Activated T-cell treated with anti-CD3 and anti-CD28 coated beads, Interleukin-2, amount 50 U/mL, for 48 hours (primary cell): ENCODE results near the gene PTGER1.
A peak's percentile ranks its signal among the peaks of the same experiment; 100 is the strongest.

Source experiments
- DNase-seq, 2 experiments: peaks; one replicate each; pipeline ENCODE4 v3.0.0-alpha.2; 2020

PTGER1 gene

DNA sequence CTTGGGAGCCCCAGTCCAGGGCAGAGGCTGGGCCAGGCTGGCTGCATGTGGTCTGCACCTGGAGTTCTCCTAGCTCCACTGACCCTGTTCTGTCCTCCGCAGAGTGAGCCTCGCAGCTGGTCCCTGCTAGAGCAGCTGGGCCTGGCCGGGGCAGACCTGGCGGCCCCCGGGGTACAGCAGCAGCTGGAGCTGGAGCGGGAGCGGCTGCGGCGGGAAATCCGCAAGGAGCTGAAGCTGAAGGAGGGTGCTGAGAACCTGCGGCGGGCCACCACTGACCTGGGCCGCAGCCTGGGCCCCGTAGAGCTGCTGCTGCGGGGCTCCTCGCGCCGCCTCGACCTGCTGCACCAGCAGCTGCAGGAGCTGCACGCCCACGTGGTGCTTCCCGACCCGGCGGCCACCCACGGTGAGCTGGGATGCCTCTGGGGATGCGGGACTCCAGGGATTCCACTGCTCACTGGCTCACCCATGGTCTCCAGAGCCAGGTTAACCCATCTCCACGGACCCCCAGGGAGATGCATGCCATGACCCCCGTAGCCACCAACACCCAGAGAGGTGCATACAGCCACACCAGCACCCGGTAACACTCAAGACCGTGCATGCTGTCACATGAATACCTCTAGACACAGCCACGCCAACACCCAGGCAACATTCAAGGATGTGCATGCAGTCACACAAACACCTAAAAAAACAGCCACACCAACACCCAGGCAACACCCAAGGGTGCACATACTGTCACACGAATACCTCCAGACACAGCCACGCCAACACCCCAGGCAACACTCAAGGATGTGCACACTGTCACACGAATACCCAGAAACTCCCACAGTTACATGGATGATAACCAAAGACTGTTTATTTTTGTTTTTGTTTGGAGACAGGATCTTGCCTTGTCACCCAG is 33.9 kb downstream of the PTGER1 start:
- no peak for DNase-seq

DNA sequence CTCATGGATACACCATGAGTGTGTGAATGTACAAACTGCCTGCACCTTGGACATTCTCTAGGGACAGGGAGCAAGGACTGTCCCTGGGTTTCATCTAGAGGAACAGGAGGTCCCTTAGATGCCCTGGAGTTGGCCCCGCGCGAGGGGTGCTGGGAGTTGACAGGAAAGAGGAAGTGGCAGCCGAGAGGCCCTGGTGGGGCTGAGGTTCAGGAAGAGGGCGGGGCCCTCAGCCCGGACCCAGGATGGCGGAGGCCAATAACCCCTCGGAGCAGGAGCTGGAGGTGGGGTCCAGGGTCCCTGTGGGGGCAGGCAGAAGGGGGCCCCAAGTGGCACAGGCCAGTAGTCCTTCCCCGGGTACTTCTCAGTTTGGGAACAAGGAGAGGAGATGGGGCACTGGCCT is 35.1 kb downstream of the PTGER1 start:
- peak; percentile 87 to 88 for DNase-seq

DNA sequence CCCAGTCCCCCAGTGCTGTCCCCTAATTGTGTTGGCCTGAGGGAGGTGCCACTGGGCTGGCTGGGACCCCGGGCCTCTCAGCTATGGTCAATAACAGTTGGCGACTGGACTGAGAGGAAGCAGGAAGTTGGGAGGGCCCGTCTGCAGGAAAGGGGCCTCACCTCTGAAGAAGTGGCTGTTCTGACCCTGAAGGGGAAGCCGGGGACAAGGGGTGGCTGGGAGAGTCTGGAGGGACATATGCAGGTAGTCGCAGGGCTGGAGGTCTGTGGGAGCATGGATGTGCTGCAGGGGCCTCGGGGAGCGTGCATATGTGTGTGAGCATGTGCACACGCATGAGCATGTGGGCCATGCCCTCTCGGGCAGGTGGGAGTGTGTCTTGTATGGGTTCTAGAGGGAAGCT is 36.1 kb downstream of the PTGER1 start:
- no peak for DNase-seq

DNA sequence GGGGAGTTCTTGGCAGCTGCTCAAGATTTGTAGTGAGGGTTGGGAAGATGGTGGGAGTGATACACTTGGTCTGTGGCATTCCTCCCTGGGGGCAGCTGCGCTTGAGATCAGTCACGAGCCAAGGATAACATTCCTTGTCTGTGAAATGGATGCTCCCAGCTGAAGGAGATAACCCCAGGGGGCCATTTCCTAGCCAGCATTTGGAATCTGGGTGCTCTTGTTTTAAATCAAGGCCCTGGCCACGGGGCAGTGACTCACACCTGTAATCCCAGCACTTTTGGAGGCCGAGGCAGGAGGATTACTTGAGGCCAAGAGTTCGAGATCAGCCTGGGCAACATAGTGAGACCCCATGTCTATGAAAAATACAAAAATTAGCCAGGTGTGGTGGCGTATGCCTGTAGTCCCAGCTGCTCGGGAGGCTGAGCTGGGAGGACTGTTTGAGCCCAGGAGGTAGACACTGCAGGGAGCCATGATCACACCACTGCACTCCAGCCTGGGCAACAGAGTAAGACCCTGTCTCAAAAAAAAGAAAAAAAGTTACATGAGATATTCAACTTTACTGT is 37.5 kb downstream of the PTGER1 start:
- DNase-seq, result no peak

- DNase-seq, result no peak
Measured at GRCh38 chr19:14435320-14436050, 39.7 kb downstream of the PTGER1 start.

GRCh38 chr19:14434543-14435319 is 40.4 kb downstream of the PTGER1 start:
- peak; percentile 45 to 62 for DNase-seq

DNA sequence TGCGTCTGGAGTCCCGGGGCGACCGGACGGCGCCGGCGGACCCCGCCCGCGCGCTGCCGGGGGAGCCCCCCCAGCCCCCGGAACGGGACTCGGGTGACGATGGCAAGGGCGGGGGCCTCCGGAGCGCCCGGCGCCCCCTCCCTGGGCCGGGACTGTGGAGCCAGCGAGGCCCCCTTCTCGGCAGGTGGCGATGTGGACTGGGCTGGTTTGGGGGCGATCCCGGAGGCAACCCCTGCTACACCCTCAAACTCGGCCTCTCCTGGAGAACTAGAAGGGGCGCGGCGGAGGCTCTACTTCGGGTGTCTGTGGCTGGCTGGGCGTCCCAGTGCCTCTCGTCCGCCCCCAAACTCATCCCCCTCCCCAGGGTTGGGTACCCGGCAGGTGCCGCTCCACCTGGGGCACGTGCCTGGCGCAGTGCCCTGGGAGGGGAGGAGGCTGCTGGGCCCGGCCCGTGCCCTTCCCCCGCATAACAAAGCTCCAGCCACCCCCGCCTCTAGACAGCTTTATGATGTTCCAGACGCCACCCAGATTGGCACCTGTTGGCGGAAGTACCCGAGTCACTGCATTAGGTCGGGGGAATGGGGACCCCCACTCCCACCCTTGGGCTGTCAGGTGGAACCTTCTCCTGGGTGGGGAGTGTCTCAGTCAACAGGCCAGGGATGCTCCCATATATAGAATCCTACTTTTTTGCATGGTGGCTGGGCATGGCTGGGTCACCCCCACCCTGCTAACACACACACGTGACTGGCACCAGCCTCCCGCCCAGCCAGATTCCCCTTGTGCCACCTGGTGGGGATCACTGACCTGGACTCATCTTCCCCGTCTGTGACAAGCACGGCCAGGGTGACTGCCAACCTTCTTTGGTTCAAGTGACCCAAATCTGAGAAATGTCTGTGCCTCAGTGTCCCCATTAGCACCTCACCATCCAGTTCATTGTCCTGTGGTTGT is 41.3 kb downstream of the PTGER1 start:
- peak; percentile 52 to 57 for DNase-seq

DNA sequence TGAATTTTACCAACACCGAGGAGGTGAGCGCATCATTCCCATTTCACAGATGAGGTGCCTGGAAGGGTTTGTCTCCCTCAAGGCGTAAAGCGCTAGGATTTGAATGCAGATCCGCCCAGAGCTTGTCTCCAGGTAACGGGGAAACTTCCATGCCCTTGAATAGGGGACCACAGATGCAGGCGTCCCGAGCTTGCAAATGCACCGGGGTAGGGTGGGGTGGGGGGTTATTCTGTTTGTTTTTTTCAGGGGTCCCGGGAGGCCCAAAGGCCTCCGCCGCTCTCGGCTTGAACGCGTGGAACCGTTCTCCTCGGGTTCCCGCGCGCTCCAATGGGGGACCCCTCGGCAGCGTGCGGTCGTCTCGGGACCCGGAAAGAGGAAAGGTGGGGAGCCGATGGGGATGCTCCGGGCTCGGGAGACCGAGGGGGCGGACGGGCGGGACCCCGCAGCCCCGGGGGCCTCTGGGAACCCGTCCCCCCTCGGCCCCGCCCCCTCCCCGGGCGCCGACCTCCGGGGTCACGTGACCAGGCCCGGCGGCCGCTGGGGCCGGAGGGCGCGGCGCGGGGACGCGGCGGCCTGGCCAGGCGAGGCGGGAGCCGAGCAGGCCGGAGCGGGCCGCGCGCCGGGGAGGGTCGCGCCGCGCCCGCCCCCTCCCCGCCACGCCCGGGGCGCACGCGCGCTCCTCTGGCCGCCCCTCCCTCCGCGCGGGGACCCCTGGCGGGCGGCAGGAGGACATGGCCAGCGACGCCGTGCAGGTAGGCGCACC is 42.2 kb downstream of the PTGER1 start, which contains the start of gene PKN1:
PKN1 (plus strand) TSS at position 516 of the 763 bp plus-strand sequence; CDS start at position 732, 216 bp downstream.
- peak; percentile 71 to 77 for DNase-seq

GRCh38 chr19:14430712-14431111 is 44.4 kb downstream of the PTGER1 start:
- no peak for DNase-seq

GRCh38 chr19:14428882-14429416 is 46.2 kb downstream of the PTGER1 start:
- no peak for DNase-seq

DNA sequence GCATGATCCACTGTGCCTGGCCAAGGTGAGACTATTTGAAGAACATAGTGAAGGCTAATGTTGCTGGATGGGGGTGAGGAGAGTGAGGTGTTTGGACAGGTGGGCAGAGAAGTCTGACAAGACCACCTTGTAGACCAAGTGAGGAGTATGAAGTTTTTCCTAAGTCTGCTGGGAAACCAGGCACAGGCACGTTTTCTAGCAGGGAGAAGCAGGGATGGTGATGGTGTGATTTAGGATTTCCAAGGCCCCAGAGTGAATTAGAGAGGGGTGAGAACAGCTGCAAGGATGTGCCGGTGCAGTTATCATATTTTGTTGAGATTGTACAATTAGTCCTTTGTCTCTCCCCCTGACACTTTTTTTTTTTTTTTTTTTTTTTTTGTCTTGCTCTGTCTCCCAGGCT is 47.7 kb downstream of the PTGER1 start:
- DNase-seq, result no peak

DNA sequence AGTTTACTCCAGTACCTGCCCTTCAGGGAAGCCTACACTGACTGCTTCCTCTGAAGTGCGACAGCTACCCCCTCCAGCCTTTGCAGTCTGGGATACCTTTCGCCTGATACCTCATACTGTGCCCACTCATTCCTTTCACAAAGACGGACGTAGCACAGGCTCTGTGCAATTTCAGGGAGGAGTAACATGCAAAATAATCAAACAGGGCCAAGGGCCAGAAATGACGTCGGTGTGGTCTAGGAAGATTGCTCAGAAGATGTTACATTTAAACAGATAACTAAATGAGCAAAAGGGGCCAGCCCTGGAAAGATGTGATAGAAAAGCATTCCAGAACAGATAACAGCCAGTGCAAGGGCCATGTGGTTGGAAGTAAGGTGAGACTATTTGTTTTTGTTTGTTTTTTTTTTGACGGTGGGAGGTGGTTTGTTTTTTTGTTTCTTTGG is 49.4 kb downstream of the PTGER1 start:
- no peak for DNase-seq
